ENCODE data around the gene RPS24.
"Not testable (repeated sequence)": the region's sequence is repeated elsewhere in the genome, so short reads cannot be mapped to it uniquely, and the experiment has no call there.

The RPS24 gene

DNA sequence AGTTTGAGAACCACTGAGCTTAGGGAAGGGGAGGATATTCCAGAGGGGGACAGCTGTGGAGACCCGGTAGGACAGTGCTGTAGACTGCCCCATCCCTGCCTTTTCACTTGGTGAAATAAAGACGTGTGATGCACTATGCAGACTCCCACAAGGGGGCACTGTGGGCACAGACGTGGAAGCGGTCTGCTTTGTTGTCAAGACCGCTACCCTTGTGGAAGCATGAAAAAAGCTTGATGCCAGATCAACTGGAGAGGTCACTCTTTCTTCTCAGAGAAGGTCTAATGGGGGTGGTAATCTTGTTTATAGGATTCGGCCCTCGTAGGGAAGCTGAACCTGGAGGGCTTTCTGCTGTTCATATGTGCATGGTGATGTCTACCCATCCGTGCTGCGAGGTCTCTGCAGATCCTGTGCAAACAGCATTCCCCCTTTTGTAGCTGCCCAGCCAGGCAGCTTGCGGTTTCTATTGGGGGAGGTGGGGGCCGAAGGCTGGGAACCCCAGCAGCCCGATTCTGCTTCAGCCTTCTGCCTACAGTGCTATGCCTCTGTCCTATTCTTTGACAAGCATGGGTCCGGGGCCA lies 13.7 kb downstream of the RPS24 start:
- no peak overlapping the region for H3K4me3 ChIP-seq (ENCODE audit: low read depth, low read length)

DNA sequence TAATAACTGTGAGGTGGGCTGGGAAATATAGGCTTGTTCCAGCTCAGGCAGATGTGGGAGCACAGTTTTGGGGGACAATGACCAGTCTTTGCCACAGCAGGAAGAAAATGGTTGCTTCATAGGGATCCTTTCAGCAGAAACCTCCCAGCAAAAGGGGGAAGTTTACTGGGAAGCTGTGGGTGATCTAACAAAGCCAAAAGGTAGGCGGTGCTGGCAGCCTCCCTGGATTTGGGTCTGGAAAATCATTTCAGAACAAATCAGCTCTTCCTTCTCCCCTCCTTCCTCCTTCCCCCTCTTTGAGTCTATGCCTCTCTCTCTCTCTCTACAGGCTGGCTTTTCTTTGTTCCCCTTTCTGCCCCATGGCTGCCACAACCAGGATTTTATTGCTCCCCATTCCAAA lies 16.2 kb downstream of the RPS24 start:
- no peak overlapping the region for H3K4me3 ChIP-seq (ENCODE audit: low read depth, low read length)

DNA sequence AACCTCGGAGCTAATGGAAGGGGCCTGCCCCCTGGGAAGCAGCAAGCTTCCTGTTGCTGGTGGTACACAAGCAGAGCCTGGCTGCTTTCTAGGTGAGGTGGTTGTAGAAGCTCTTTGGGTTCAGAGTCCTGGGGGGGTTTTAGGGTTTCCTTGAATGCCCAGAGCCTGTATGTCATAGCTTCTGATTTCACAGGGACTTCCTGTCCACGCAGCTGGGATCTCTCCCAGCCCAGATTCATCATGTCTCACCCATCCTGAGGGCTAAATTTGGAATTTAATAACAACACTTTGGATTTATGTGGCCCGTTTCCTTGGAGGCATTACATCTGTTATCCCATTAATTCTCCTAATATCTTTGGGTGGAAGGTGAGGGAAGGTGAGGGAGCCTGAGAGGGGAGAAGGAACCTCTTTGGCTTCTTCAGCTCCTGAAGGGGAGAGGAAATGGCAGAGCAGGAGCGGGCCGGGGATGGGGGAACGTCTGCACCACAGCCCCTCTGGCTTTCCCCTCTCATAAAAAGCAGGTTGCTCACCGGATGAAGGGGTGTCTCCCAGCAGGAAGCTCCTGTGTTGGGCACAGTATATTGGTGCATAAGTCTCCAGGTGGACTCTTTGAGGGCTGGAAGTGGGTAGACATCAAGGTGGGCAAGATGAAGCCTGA lies 19.7 kb downstream of the RPS24 start:
- no peak overlapping the region for H3K4me3 ChIP-seq (ENCODE audit: low read depth, low read length)

DNA sequence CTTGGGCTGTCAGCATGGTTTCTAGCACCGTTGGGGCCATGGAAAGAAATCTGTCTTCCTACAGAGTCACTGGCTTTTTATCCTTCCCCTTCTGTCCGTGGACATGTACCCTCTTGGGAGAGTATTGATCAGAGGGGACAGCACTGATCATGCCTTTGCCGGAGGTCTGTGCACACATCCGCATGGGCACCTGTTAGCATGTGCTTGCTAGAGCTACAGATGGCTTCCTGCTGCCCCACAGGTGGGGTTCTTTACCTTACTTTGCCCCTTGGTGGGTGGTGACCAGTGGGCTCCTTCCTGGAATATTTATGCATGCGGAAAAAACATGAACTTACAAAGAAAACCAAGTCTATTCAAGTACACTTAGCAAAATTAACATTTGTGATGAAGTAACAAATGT lies 24.9 kb downstream of the RPS24 start:
- H3K4me3 ChIP-seq (ENCODE audit: low read depth, low read length), result no peak overlapping the region

DNA sequence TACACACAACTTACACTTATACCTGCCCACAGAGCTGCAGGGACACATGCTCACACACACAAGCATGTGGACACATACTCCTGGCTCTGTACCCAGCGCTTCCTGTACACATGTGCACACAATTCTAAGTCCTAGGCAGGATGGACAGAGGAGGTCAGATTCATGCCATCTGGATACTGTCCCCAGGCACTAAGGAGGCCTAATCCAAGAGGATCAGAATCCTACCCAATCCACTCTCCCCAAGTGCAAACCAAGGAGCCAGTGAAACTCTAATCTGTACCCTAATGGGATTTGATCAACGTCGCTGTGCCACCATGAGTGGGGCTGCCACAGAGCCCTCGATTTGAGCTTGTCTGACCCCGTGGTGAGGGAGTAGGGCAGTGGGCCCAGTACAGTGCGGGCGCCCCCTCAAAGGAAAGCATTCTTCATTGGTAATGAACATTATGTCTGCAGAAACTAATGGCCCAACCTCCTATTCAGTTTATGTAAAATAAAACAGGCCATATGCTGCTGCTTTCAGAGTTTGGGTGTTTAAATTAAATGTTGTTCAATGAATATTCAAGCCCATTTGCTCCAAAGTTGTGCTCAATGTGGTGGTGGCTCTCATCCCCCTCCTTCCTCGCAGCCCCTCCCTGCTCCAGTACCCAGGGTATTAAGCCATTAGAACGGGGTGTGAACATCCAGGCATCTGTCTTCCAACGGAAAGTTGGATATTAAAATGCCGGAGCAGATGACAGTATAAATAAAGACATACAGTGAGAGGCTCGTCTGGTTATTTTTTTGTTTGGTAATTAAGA lies 26.4 kb downstream of the RPS24 start:
- H3K4me3 ChIP-seq (ENCODE audit: low read depth, low read length), result no peak overlapping the region

DNA sequence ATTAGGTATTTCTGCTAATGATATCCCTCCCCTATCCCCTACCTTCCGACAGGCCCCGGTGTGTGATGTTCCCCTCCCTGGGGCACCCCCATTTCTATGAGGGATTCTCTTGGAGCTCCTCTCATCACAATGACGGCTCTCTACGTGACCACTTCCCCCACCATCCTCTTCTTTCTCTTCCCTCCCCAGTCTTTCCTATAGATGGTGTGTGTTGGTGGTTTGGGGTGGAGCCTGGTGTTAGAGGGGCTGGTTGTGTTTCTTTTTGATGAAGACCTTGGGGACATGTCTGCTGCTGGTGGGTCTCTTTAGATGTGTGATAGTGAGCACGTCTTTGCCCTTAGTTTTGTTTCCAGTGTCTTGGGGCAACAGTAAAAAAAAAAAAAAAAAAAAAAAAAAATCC lies 28.6 kb downstream of the RPS24 start:
- H3K4me3 ChIP-seq (ENCODE audit: low read depth, low read length), result no peak overlapping the region

DNA sequence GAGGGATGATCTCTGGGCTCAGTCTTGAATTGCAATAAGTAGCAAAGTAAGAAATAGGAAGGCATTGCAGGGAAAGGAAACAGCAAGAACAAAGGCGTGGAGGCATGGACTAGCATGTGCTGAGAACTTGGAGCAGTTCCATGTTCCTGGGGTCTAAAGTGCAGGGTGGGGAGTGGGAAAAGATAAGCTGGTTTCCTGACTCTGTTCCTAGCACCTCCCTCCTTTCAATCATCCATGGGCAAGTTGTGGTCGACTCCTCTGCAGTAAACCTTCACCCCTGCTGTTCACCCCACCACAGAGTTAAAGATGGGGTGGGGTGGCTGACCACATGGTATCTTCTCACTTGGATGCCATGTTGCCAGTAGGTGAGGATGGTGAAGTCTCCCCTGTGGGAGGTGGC lies 29.6 kb downstream of the RPS24 start:
- no peak overlapping the region for H3K4me3 ChIP-seq (ENCODE audit: low read depth, low read length)

DNA sequence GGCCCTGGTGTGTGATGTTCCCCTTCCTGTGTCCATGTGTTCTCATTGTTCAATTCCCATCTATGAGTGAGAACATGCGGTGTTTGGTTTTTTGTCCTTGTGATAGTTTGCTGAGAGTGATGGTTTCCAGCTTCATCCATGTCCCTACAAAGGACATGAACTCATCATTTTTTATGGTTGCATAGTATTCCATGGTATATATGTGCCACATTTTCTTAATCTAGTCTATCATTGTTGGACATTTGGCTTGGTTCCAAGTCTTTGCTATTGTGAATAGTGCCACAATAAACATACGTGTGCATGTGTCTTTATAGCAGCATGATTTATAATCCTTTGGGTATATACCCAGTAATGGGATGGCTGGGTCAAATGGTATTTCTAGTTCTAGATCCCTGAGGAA lies 31.3 kb downstream of the RPS24 start:
- H3K4me3 ChIP-seq (ENCODE audit: low read depth, low read length), result not testable (repeated sequence)

DNA sequence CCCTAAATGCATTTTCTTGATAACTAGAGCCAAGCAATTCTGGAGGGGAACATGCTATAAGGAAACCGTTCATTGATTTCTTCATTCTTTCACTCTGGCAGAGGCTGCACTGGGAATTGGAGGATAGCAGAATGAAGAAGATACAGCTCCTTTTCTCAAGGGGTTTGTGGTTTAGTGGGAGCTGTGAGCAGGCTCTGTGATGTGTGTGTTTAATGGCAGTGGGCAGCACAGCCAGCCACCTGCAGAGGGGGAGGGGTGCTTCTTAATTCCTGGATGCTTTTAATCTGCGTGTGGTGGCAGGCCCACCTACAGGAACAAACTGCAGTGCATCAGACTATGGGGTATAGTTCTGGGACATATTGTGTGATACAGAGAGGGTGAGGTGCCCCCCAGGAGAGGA lies 31.9 kb downstream of the RPS24 start:
- no peak overlapping the region for H3K4me3 ChIP-seq (ENCODE audit: low read depth, low read length)

DNA sequence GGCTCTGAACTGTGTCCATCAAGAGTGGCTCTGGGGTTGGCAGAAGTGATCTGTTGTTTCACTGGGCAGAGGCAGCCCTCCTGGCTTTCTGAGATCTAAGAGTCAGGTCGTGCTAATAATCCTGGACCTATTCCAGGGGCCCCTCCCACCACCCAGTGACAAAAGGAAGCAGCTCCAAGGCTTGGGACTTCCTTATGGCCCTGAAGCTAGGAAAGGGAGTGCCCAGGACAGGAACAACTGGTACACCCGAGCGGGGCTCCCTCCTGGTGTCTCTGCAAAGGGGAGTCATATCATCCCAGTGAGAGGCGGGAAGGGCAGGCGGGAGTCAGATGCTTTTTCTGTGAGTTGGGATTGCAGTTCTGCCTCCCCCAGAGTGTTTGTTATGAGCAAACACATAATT lies 32.3 kb downstream of the RPS24 start:
- no peak overlapping the region for H3K4me3 ChIP-seq (ENCODE audit: low read depth, low read length)

DNA sequence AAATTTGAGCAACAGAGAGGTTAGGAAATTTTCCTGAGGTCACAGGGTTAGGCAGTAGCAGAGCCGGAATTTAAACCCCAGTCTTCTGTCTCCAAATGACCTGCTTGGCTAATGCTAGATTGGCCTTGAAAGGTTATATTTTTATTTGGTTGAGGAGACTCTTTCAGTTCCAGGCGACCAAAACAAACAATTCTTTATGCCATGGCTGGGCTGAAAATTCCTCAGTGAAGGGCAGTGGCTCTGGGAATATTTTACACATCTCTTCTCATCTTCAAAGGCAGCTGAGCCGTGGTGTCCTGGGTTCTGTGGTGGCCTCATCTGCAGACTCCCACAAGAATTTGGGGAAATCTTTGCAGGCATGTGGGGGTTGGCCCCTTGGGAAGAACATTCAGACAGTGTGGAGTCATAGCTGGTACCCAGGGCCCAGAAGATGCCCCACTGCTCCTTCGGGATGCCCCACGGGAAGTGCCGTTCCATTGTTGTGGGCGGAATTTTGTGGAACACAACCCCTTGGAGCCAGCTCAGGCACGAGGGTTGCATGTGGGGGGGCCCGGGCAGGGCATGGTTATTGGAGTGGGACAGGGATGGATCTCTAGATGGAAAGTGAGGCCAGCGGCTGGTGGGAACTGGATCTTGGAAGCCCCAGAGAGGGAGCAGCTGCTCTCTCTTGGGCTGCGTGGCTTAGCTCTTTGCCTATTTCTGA lies 33.2 kb downstream of the RPS24 start:
- H3K4me3 ChIP-seq (ENCODE audit: low read depth, low read length), result no peak overlapping the region

DNA sequence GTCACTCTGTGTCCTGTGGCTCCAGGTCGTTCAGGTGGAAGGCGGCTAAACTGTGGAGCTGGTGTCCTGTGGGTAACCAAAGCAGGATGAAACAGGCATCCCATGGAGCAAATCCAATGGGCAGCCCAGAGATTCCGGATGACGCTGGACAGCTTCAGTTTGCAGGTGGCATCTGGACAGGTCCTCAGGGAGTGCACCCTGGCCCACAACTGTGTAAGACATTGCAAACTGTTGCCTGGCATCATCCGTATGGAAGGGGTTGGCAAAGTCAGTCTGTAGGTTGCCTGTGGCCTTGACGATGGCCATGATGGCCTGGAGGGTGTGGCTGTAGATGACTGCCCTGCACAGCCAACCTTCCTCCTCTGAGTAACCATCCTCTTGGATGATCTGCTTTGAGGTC lies 35.5 kb downstream of the RPS24 start:
- no peak overlapping the region for H3K4me3 ChIP-seq (ENCODE audit: low read depth, low read length)

DNA sequence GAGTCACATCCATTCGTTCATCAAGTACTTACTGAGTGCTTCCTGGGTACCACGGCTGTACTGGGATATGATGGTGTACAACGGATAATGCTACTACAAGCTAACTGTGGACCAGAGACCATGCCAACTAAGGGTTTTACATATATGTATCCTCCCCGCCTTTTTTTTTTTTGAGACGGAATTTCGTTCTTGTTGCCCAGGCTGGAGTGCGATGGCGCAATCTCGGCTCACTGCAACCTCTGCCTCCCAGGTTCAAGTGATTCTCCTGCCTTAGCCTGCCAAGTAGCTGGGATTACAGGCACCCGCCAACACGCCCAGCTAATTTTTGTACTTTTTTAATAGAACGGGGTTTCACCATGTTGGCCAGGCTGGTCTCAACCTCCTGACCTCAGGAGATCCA lies 36.4 kb downstream of the RPS24 start:
- not testable (repeated sequence) for H3K4me3 ChIP-seq (ENCODE audit: low read depth, low read length)

DNA sequence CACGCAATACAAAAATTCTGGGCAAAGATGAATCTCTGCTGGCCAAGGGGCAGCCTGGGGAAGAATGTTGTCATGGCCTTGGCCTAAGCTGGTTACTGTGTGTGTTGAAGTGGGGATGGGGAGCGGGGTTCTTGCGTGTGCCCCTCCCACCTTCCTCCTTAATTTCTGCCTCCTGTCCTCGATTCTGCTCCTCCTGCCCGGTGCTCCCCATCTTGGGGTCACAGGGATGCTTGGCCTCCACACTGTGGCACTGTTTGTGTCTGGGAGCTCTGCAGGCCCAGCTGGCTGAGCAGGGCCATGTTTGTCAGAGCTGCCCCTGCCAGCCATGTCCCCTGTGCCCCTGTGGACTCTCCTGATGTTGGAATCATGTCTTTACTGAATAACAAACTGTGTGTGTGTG lies 37.1 kb downstream of the RPS24 start:
- H3K4me3 ChIP-seq (ENCODE audit: low read depth, low read length), result no peak overlapping the region

DNA sequence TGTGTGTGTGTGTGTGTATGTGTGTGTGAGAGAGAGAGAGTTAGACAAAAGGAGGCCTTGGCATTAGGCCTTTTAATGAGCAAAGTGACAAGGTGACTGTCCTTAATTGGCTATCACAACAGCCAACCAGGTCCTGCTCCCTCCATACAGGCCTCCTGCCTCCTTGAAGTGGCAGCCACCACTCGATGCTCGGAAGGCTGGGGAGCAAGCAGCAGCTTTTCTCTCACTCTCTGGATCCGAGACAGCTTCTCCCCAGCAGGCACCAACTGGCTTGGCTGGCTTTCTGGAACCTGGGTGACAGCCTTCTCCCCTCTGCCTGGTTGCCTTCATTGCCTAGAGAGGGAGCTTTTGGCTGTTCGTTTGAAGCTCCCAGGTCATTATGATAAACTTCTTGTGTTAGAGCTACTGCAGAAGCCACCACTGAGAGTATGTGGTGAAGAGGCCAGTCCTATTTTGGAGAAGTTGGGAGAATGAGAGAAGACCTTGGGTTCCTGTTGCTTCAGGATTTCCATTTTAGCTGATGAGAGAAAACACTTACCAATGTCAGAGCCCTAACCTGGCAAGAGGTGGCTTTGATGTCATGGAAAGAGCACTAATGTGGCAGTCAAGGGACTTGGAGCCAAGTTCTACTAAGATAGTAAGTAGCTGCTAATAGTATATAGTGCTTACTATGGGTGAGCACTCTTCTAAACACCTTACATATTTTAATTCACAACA lies 37.6 kb downstream of the RPS24 start:
- H3K4me3 ChIP-seq (ENCODE audit: low read depth, low read length), result no peak overlapping the region

DNA sequence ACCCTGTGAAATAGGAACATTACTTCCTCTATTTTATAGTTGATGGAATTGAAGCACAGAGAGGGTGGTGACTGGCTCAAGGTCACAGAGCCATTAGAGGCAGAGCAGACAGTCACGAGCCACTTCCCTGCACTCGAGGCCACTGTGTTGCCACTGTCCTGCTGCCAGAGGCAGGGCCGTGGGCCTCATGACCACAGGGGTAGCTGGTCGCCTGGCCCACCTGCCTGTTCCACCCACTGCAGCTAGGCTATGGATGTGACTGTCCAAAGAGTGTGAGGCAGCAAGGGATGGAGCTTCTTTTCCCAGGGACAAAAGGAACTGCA lies 38.2 kb downstream of the RPS24 start:
- no peak overlapping the region for H3K4me3 ChIP-seq (ENCODE audit: low read depth, low read length)

DNA sequence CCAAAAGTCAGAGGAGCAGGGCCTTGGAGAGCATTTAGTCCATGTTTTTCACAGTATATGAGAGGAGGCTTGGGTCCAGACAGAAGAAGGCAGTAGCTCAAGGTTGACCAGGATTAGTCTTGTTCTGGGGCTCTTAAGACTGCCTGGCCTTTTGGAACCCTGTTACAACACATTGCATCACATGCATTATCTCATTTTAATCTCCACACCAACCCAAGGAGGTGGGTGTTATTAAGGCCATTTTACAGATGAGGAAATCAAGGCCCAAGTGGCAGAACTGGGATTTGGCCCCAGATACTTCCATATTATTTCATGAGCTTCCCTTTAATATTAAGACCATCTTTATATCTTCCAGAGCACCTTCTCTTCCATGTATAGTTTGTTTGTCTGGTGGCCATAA lies 38.8 kb downstream of the RPS24 start:
- no peak overlapping the region for H3K4me3 ChIP-seq (ENCODE audit: low read depth, low read length)

DNA sequence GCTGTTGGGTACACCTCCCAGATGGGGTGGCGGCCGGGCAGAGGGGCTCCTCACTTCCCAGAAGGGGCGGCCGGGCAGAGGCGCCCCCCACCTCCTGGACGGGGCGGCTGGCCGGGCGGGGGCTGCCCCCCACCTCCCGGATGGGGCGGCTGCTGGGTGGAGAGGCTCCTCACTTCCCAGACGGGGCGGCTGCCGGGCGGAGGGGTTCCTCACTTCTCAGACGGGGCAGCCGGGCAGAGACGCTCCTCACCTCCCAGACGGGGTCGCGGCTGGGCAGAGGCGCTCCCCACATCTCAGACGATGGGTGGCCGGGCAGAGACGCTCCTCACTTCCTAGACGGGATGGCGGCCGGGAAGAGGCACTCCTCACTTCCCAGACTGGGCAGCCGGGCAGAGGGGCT lies 42.1 kb downstream of the RPS24 start:
- not testable (repeated sequence) for H3K4me3 ChIP-seq (ENCODE audit: low read depth, low read length)

DNA sequence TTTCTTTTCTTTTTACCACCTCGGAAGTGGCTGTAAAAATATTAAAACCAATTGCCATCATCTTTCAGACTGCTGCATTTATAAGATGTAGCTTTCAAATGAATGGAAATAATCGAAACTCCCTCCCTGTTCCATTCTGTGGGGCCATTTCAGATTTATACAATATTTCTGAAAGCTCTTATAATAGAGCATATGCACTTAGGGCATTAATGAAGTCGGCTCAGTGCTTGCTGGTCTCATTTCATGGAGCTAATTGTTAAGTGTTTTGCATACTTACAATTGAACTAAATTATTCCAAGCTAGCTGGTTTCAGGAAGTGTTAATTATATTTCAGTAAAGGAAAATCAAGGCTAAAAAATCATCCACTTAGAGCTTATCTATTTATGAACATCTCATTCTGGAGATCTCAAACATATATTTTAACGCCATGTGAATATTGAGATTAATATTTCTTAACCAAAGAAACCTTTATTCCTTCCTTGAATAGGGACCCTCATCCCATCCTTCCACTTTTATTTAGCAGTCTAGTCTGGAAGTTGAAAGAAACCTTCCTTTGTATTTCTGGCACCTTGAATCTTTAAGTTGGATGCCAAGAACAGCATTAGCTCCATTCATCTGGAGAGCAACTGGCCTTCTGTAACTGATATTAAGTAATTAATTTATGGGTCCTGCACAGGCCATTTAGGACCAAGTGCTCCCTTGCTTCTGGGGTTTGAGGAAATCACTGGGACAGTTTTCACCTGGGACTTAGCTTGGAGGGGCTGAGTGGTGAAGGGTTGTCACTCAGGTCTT lies 45.1 kb downstream of the RPS24 start:
- no peak overlapping the region for H3K4me3 ChIP-seq (ENCODE audit: low read depth, low read length)

DNA sequence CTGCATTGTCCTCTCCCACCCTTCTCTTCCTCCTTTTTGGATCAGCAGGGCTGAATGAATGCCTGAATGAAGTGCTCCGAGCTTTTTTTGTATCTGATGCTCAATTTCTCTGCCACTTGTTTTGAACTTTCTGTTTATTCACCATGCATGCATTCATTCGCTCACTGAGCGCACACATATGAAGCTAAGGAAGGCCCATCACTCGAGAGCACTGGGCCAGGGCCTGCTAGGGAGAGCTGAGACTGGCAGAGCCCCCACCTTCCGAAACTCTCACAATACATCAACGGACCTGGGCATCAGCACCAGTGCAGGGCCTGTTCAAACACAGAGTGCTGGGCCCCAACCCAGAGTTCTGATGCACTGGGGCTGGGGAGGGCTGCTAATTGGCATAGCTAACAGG lies 45.7 kb downstream of the RPS24 start:
- no peak overlapping the region for H3K4me3 ChIP-seq (ENCODE audit: low read depth, low read length)

DNA sequence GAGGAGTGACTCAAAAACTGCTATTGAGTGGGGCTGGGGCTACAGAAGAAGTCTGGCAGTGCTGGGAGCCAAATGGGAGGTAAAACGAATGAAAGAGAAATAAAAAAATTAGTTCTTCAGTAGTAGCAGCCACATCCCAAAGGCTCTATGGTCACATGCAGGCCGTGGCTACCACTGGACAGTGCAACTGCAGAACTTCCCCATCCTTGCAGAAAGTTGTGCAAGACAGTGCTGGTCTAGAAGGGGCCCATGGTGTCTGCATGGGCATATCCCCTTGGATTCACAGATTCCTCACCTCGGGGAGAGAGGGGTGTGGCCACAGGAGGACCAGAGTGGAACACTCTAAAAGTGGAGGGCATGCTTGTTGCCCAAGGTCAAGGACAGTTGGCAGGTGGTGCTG lies 47.6 kb downstream of the RPS24 start:
- H3K4me3 ChIP-seq (ENCODE audit: low read depth, low read length), result no peak overlapping the region
